NCI-H460 (cell line): Measurements from ENCODE around the gene GIMAP8. TPM values are rescaled to one million over a fixed set of nuclear protein-coding genes. Genes with fewer than 3 reads are reported as not detected.

ENCODE experiments used
- DNase-seq: peaks from one replicate; pipeline ENCODE4 v3.0.0-alpha.2; 2016; ENCODE audit warnings: low read depth; ENCODE audit errors: extremely low read depth
- total RNA-seq: library from RNA; depleted of rRNA; stranded (reverse); fragments of >200 nt; shearing (Covaris generic); gene quantifications from 2 replicates; pipeline ENCODE4 v1.2.3, GENCODE V29; 2014

Gene GIMAP8
- total RNA-seq, 1 experiment from 2014 or later = not detected

- DNase-seq = no peak
These were observed 39.6 kb upstream of the GIMAP8 start for GRCh38 chr7:150410680-150411346.

GRCh38 chr7:150411606-150412005 lies 38.8 kb upstream of the GIMAP8 start:
- no peak for DNase-seq

GRCh38 chr7:150412016-150412415 lies 38.4 kb upstream of the GIMAP8 start:
- no peak for DNase-seq

- DNase-seq = no peak
These were observed 37.6 kb upstream of the GIMAP8 start for GRCh38 chr7:150412518-150413488.

- DNase-seq = no peak
These were observed 36.8 kb upstream of the GIMAP8 start for GRCh38 chr7:150413640-150414081.

GRCh38 chr7:150415161-150416153 lies 35.0 kb upstream of the GIMAP8 start:
- no peak for DNase-seq

- no peak for DNase-seq
These were observed 33.2 kb upstream of the GIMAP8 start for GRCh38 chr7:150417239-150417638.

GRCh38 chr7:150417863-150418262 lies 32.6 kb upstream of the GIMAP8 start:
- DNase-seq = no peak

GRCh38 chr7:150420242-150420641 lies 30.2 kb upstream of the GIMAP8 start:
- no peak for DNase-seq

- peak; percentile 76 for DNase-seq
These were observed 29.3 kb upstream of the GIMAP8 start for GRCh38 chr7:150420987-150421674.

- DNase-seq = no peak
These were observed 28.6 kb upstream of the GIMAP8 start for GRCh38 chr7:150421831-150422230.

GRCh38 chr7:150425670-150426069 lies 24.8 kb upstream of the GIMAP8 start:
- no peak for DNase-seq

GRCh38 chr7:150428671-150429451 lies 21.6 kb upstream of the GIMAP8 start:
- no peak for DNase-seq

- DNase-seq = no peak
These were observed 20.7 kb upstream of the GIMAP8 start for GRCh38 chr7:150429699-150430098.

GRCh38 chr7:150430465-150431085 lies 19.9 kb upstream of the GIMAP8 start:
- DNase-seq = no peak

GRCh38 chr7:150431839-150432658 lies 18.4 kb upstream of the GIMAP8 start:
- no peak for DNase-seq

GRCh38 chr7:150432915-150433892 lies 17.2 kb upstream of the GIMAP8 start:
- DNase-seq = no peak
